Neutrophil (primary cell): ENCODE measurements around the gene KREMEN1.

Source experiments
- H3K27ac ChIP-seq: fragments of 200-600 bp; sonication (generic); 2 replicates; pipeline ENCODE4 v1.5.1; 2016; ENCODE audit warnings: mild to moderate bottlenecking, moderate library complexity
- H3K27me3 ChIP-seq: fragments of 200-600 bp; sonication (generic); 2 replicates; pipeline ENCODE4 v1.6.0; 2016; ENCODE audit warnings: mild to moderate bottlenecking
- H3K36me3 ChIP-seq: fragments of 200-600 bp; sonication (generic); 2 replicates; pipeline ENCODE4 v1.5.1; 2017
- H3K4me1 ChIP-seq, 2 experiments: fragments of 200-600 bp in 1 of 2; sonication (generic) in 1 of 2; 1 replicate in 1 of 2; 2 replicates in 1 of 2; pipeline versions ENCODE4 v1.5.1 to v1.6.1; 2013 to 2016; ENCODE audit warnings: low read depth in 1 of 2, low read length in 1 of 2, mild to moderate bottlenecking in 1 of 2, moderate library complexity in 1 of 2; ENCODE audit not compliant: control insufficient read depth in 1 of 2, insufficient read depth in 1 of 2
- H3K4me3 ChIP-seq, 2 experiments: fragments of 200-600 bp in 1 of 2; sonication (generic) in 1 of 2; 1 replicate in 1 of 2; 2 replicates in 1 of 2; pipeline ENCODE4 v1.5.1; 2013 to 2016; ENCODE audit warnings: low read depth in 1 of 2, low read length in 1 of 2, mild to moderate bottlenecking in 1 of 2, moderate library complexity in 1 of 2
- H3K9me3 ChIP-seq: fragments of 200-600 bp; sonication (generic); 2 replicates; pipeline ENCODE4 v1.5.1; 2016
- TF ChIP-seq, protein P1 (sequence below): fragments of 200-600 bp; sonication (generic); IDR thresholded peaks from 2 replicates; pipeline ENCODE4 v1.5.1; 2016; ENCODE audit warnings: antibody characterized with exemption

KREMEN1 gene

GRCh38 chr22:29060931-29061330 is 11.9 kb upstream of the KREMEN1 start:
- Histone ChIP-seq H3K9me3 (no peaks in the 10 kb centered on the region), H3K4me1 (no peaks in the 10 kb centered on the region), H3K27me3 (peaks cover 76% of the 10 kb centered on the region), H3K4me3 (no peak overlapping the region), H3K27ac (no peak overlapping the region), H3K36me3 (no peaks in the 10 kb centered on the region)
- TF ChIP-seq, protein P1, sequence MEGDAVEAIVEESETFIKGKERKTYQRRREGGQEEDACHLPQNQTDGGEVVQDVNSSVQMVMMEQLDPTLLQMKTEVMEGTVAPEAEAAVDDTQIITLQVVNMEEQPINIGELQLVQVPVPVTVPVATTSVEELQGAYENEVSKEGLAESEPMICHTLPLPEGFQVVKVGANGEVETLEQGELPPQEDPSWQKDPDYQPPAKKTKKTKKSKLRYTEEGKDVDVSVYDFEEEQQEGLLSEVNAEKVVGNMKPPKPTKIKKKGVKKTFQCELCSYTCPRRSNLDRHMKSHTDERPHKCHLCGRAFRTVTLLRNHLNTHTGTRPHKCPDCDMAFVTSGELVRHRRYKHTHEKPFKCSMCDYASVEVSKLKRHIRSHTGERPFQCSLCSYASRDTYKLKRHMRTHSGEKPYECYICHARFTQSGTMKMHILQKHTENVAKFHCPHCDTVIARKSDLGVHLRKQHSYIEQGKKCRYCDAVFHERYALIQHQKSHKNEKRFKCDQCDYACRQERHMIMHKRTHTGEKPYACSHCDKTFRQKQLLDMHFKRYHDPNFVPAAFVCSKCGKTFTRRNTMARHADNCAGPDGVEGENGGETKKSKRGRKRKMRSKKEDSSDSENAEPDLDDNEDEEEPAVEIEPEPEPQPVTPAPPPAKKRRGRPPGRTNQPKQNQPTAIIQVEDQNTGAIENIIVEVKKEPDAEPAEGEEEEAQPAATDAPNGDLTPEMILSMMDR, result no peak

- no peak within 1 kb of the TSS for H3K4me3 ChIP-seq
- no peaks in the 10 kb centered on the region for H3K9me3 ChIP-seq
- no peaks in the 10 kb centered on the region for H3K4me1 ChIP-seq
- no peaks in the 10 kb centered on the region for H3K36me3 ChIP-seq
- H3K27me3 ChIP-seq, result peaks cover 84% of the 10 kb centered on the region
- H3K27ac ChIP-seq, result no peak within 1 kb of the TSS
- TF ChIP-seq, protein P1, result no peak
Observed at GRCh38 chr22:29061773-29062172, 11.1 kb upstream of the KREMEN1 start, which contains the start of gene C22orf31. TSS of gene C22orf31 (minus strand) at chr22:29061831. CDS start at chr22:29061792, 39 bp downstream.

DNA sequence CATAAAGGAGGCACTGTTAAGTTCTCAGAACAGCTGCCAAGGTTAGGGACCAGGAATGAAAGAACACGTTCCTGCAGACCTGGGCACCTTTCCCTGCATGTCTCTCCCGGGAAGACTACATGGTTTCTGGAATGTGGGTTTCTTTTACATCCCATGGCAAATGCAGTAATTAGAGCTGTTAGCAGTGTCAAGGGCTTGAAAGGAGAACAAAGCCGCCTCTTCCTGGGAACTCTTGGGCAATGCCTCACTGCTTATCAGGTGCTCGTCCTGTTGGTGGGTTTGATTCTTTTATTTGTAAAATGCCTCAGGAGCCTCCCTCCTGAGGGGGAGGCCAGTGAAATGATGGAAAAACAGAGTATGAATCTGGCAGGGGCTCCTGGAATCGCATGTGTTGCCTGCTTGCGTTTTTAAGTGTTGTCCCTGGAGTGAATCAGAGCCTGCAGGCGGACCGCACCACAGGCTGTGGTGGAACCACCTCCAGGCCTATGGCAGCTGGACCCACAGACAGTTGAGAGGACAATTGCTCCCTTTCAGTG is 10.5 kb upstream of the KREMEN1 start:
- Histone ChIP-seq H3K9me3 (no peaks in the 10 kb centered on the region), H3K4me3 (no peak overlapping the region), H3K27ac (no peak overlapping the region), H3K4me1 (no peaks in the 10 kb centered on the region), H3K27me3 (peaks cover 89% of the 10 kb centered on the region), H3K36me3 (no peaks in the 10 kb centered on the region)
- TF ChIP-seq, protein P1, result no peak

- TF ChIP-seq, protein P1, result no peak
- H3K4me3 ChIP-seq, result no peak overlapping the region
- H3K36me3 ChIP-seq, result no peaks in the 10 kb centered on the region
- no peak overlapping the region for H3K27ac ChIP-seq
- H3K27me3 ChIP-seq, result peaks cover 97% of the 10 kb centered on the region
- H3K9me3 ChIP-seq, result no peaks in the 10 kb centered on the region
- H3K4me1 ChIP-seq, result no peaks in the 10 kb centered on the region
Observed at GRCh38 chr22:29065468-29066190, 7.2 kb upstream of the KREMEN1 start.

DNA sequence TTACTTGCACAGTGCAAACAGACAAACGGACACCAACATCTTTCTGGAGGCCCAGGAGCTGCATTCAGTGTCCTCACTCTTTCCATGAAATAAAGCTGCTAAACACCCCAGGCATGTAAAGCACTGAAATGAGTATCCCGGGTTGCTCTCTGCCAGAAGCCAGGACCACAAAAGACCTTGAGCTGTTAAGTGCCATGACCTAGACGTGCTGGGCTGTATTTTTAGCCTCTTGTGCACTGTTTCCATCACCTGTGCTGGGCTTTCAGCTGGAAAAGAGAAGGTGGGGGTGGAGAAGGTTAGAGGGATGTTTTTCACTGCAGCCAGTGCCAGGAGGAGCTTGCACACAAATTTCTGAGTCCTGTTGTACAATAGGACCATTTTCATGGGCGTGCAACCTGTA is 3.4 kb upstream of the KREMEN1 start:
- H3K27ac ChIP-seq, result no peak overlapping the region
- TF ChIP-seq, protein P1, result no peak

More for the DNA sequence above, 3.4 kb upstream of the KREMEN1 start:
- Histone ChIP-seq H3K36me3 (no peaks in the 10 kb centered on the region), H3K27me3 (peaks cover 95% of the 10 kb centered on the region), H3K4me1 (peaks cover 18 to 30% of the 10 kb centered on the region in 2 experiments), H3K4me3 (no peak overlapping the region), H3K9me3 (no peaks in the 10 kb centered on the region)
